Spleen (tissue), 11 donors: ENCODE data around the gene RNF212. TPM values are rescaled to one million over a fixed set of nuclear protein-coding genes. Genes with fewer than 3 reads are reported as not detected.

Source experiments
- DNase-seq: peaks from one replicate; pipeline ENCODE4 v3.0.0-alpha.2; 2020
- H3K27ac ChIP-seq, 8 donors: fragments of 200-600 bp; sonication (generic) in 7 of 8; 1 replicate in 4 of 8; 2 replicates in 4 of 8; pipeline versions ENCODE4 v1.5.0 to v1.8.0; 2016 to 2021; ENCODE audit warnings: inconsistent platforms in 4 of 8, mild to moderate bottlenecking in 4 of 8, moderate library complexity in 1 of 8
- H3K27me3 ChIP-seq, 7 donors: fragments of 200-600 bp; sonication (generic) in 6 of 7; replicated peaks in 1 of 7; 1 replicate in 4 of 7; 2 replicates in 3 of 7; pipeline versions ENCODE4 v1.5.0 to v1.8.0; 2016 to 2021; ENCODE audit warnings: inconsistent platforms in 3 of 7, mild to moderate bottlenecking in 1 of 7
- H3K36me3 ChIP-seq, 6 donors: fragments of 200-600 bp; sonication (generic) in 5 of 6; 1 replicate in 4 of 6; 2 replicates in 2 of 6; pipeline versions ENCODE4 v1.5.0 to v1.8.0; 2016 to 2021; ENCODE audit warnings: inconsistent platforms in 2 of 6
- H3K4me1 ChIP-seq, 6 donors: fragments of 200-600 bp; sonication (generic) in 5 of 6; 1 replicate in 3 of 6; 2 replicates in 3 of 6; pipeline versions ENCODE4 v1.5.0 to v1.8.0; 2016 to 2021; ENCODE audit warnings: inconsistent platforms in 3 of 6
- H3K4me3 ChIP-seq, 8 donors: fragments of 200-600 bp; sonication (generic) in 7 of 8; 1 replicate in 4 of 8; 2 replicates in 4 of 8; pipeline versions ENCODE4 v1.5.0 to v1.8.0; 2016 to 2021; ENCODE audit warnings: inconsistent platforms in 4 of 8, mild to moderate bottlenecking in 4 of 8, moderate library complexity in 2 of 8
- H3K9me3 ChIP-seq, 8 donors: fragments of 200-600 bp; sonication (generic) in 7 of 8; 1 replicate in 4 of 8; 2 replicates in 4 of 8; pipeline versions ENCODE4 v1.5.0 to v1.8.0; 2016 to 2021; ENCODE audit warnings: inconsistent platforms in 4 of 8
- POLR2A ChIP-seq, 3 donors: fragments of 450-650 bp; IDR thresholded peaks; one replicate each; pipeline ENCODE4 v1.5.1; 2017; ENCODE audit warnings: antibody characterized with exemption in 3 of 3, mild to moderate bottlenecking in 1 of 3
- POLR2AphosphoS5 ChIP-seq, 3 donors: sonication (generic); formaldehyde crosslinking; IDR thresholded peaks; one replicate each; pipeline ENCODE4 v1.5.1; 2017; ENCODE audit warnings: antibody characterized with exemption in 3 of 3
- WGBS, 5 donors: extraction: QIAGEN DNeasy Blood & Tissue Kit in 3 of 5; methylation state at CpG; one replicate each; pipeline versions ENCODE4 v1.1.5 to v1.1.7; 2013 to 2018; 5-methylcytosine and 5-hydroxymethylcytosine counted together
- intact Hi-C: fragments of 100-400 bp; cut with DNase I; formaldehyde crosslinking; loops from one replicate; pipeline ENCODE4 v1.15.0; 2023; ENCODE audit warnings: low total_unique reads
- polyA plus RNA-seq, 3 donors: library from polyadenylated mRNA; stranded (reverse); fragments of 200-250 nt; gene quantifications; one replicate each; pipeline ENCODE4 v1.2.1, GENCODE V29; 2013
- total RNA-seq, 7 donors: library from RNA; depleted of rRNA in 3 of 7; stranded (reverse); fragments of >200 nt in 3 of 7; fragmentation: NEBNext Ultra II Directional in 4 of 7; extraction: Animal tissue kit (Norgen Biotek cat#: 25700) in 4 of 7; gene quantifications; one replicate each; pipeline versions ENCODE4 v1.1.0 to v1.2.1, GENCODE V29; 2016 to 2021
- TF ChIP-seq, protein P1 (sequence below), 11 experiments: fragments of 200-600 bp in 7 of 11; fragments of 450-650 bp in 4 of 11; sonication (generic) in 4 of 11; IDR thresholded peaks in 8 of 11; conservative IDR thresholded peaks in 3 of 11; 1 replicate in 7 of 11; 2 replicates in 4 of 11; pipeline versions ENCODE4 v1.4.0 to v1.8.0; 2016 to 2021; ENCODE audit warnings: antibody characterized with exemption in 11 of 11, inconsistent platforms in 4 of 11, mild to moderate bottlenecking in 1 of 11
- donor health status: healthy with polysubstance abuse.
- donor health status: DM: no; HTN: no; CAD: no; lungs with moderate emphysema.
- donor health status: DM: no; HTN: no; CAD: no.
- donor health status: Bipolar disorder and iron deficiency.
- donor health status: healthy.
- donor health status: DM: no; HTN: no; CAD: no.
- donor health status: DM: yes; HTN: yes; CAD: no.

RNF212 gene
- total and polyA plus RNA-seq, 10 donors: 0.46 to 5.6 (median 2.2) TPM

DNA sequence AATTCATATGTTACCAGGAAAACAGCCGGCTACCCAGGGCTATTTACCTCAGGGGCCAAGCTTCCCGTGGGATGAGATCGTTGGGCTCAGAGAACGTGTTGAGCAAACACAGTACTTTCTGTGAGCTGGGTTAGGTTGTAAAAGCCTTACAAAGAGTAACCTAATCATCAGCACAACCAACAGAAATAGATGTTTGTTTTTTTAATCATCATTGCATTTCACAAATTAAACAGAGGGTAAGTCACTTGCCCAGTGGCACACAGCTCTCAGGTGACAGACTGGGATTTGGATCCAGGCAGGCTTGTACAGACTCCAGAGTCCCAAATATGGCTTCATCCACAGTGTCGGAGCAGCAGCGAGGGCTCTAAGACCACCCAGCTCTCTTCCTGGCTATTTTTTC lies 38.9 kb upstream of the RNF212 start:
- H3K27me3 ChIP-seq: peaks cover 0 to 6% (median 0%) of the 10 kb centered on the region in 7 donors
- H3K4me3 ChIP-seq: no peak overlapping the region
- H3K36me3 ChIP-seq: no peaks in the 10 kb centered on the region
- DNase-seq: no peak
- WGBS, 5 donors: 77 to 86% (median 82%) methylated on average over 6 of the region's 6 CpGs
- no peak for TF ChIP-seq POLR2A (IDR thresholded peaks at IDR 0.05)
- TF ChIP-seq POLR2AphosphoS5 (IDR thresholded peaks at IDR 0.05): no peak
- TF ChIP-seq, protein P1, sequence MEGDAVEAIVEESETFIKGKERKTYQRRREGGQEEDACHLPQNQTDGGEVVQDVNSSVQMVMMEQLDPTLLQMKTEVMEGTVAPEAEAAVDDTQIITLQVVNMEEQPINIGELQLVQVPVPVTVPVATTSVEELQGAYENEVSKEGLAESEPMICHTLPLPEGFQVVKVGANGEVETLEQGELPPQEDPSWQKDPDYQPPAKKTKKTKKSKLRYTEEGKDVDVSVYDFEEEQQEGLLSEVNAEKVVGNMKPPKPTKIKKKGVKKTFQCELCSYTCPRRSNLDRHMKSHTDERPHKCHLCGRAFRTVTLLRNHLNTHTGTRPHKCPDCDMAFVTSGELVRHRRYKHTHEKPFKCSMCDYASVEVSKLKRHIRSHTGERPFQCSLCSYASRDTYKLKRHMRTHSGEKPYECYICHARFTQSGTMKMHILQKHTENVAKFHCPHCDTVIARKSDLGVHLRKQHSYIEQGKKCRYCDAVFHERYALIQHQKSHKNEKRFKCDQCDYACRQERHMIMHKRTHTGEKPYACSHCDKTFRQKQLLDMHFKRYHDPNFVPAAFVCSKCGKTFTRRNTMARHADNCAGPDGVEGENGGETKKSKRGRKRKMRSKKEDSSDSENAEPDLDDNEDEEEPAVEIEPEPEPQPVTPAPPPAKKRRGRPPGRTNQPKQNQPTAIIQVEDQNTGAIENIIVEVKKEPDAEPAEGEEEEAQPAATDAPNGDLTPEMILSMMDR (IDR thresholded peaks at IDR 0.05 in 8 of 11, conservative IDR thresholded peaks at IDR 0.05 in 3 of 11): no peak
- intact Hi-C loops: no loop called here
- H3K27ac ChIP-seq: no peak overlapping the region
- H3K4me1 ChIP-seq: peaks cover 0 to 15% (median 0%) of the 10 kb centered on the region in 6 donors
- peaks cover 0 to 13% (median 6%) of the 10 kb centered on the region in 8 donors for H3K9me3 ChIP-seq

DNA sequence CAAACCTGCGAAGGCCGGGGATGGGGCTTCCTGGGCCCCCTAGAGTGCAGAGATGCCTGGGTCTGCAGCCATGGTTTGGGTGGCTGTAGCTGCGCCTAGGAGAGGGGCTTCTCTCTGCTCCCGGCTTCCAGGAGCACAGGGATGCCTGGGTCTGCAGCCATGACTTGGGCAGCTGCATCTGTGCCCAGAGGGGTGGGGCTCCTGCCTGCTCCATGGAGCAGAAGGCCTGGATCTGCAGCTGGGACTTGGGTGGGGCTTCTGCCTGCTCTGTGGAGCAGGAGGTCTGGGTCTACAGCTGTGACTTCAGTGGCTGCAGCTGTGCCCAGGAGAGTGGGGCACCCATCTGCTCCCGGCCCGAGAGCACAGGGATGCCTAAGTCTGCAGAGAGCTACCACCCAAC lies 38.2 kb upstream of the RNF212 start:
- Histone ChIP-seq H3K36me3 (no peaks in the 10 kb centered on the region), H3K9me3 (peaks cover 0 to 12% (median 5%) of the 10 kb centered on the region in 8 donors), H3K27me3 (peaks cover 0 to 6% (median 0%) of the 10 kb centered on the region in 7 donors), H3K27ac (no peak overlapping the region), H3K4me3 (no peak overlapping the region), H3K4me1 (peaks cover 0 to 15% (median 0%) of the 10 kb centered on the region in 6 donors)
- intact Hi-C loops: no loop called here
- no peak for DNase-seq
- TF ChIP-seq, protein P1 (IDR thresholded peaks at IDR 0.05 in 8 of 11, conservative IDR thresholded peaks at IDR 0.05 in 3 of 11): no peak
- no peak for TF ChIP-seq POLR2AphosphoS5 (IDR thresholded peaks at IDR 0.05)
- no peak for TF ChIP-seq POLR2A (IDR thresholded peaks at IDR 0.05)
- WGBS, 5 donors: 90 to 98% (median 94%) methylated on average over 4 to 6 of the region's 6 CpGs

DNA sequence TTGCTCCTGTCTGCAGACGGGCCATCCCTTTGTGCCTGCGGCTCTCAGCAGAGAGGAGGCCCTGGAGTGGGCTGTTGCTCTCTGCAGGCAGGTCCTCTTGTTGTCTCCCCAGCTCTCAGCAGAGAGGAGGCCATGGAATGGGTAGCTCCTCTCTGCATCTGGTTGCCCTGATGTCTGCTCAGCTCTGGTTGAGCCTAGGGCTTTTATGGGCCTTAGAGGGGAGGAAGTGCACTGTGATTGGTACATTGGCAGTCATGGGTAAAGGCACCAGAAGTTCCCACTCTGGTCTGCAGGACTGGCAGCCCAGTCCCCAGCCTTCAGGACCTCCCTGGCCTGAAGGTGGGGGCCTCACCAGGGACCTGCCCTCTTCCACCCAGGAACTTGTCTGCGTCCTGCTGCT lies 37.5 kb upstream of the RNF212 start:
- TF ChIP-seq, protein P1 (IDR thresholded peaks at IDR 0.05 in 8 of 11, conservative IDR thresholded peaks at IDR 0.05 in 3 of 11): no peak
- no peak for TF ChIP-seq POLR2A (IDR thresholded peaks at IDR 0.05)
- no peak for TF ChIP-seq POLR2AphosphoS5 (IDR thresholded peaks at IDR 0.05)
- Histone ChIP-seq H3K27ac (no peak overlapping the region), H3K27me3 (peaks cover 0 to 6% (median 0%) of the 10 kb centered on the region in 7 donors), H3K9me3 (peaks cover 0 to 12% (median 5%) of the 10 kb centered on the region in 8 donors), H3K36me3 (no peaks in the 10 kb centered on the region), H3K4me1 (peaks cover 0 to 15% (median 0%) of the 10 kb centered on the region in 6 donors), H3K4me3 (no peak overlapping the region)
- intact Hi-C loops: no loop called here
- 76 to 91% (median 82%) methylated on average over 1 to 3 of the region's 3 CpGs for WGBS, 5 donors
- DNase-seq: no peak

DNA sequence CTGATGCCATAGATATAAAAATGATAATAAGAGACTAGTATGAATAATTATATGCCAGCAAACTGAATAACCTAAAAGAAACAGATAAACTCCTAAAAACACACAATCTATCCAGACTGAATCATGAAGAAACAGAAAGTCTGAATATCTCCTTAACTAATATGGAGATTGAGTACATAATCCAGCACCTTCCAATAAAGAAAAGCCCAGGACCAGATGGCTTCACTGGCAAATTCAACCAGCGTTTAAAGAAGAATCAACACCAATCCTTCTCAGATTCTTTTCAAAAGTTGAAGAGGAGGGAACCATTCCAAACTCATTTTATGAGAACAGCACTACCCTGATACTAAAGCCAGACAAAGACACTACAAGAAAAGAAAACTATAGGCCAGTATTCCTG lies 26.5 kb upstream of the RNF212 start:
- Histone ChIP-seq H3K27ac (no peak overlapping the region), H3K4me3 (no peak overlapping the region), H3K4me1 (peaks cover 0 to 34% (median 17%) of the 10 kb centered on the region in 6 donors), H3K27me3 (no peaks in the 10 kb centered on the region), H3K36me3 (no peaks in the 10 kb centered on the region), H3K9me3 (peaks cover 0 to 5% (median 0%) of the 10 kb centered on the region in 8 donors)
- 84 to 98% (median 96%) methylated on average over 1 of the region's 1 CpG for WGBS, 5 donors
- intact Hi-C loops: loop anchor here (10.0 kb wide), 1 partner anchor 125 kb away; no protein-coding TSS in a partner anchor
- TF ChIP-seq, protein P1 (IDR thresholded peaks at IDR 0.05 in 8 of 11, conservative IDR thresholded peaks at IDR 0.05 in 3 of 11): no peak
- DNase-seq: no peak
